PC-9 (cell line): ENCODE measurements around the gene FJX1. TPM values are rescaled to one million over a fixed set of nuclear protein-coding genes. Genes with fewer than 3 reads are reported as not detected.

Experiments
- BruUV-seq: library from RNA; stranded (reverse); fragments of 400-500 nt; replicated peaks from 2 replicates; lab custom pipeline; 2021; lab: Mats Ljungman, UMichigan
- CTCF ChIA-PET: fragments of 300-600 bp; sonication (Branson Sonifier 250); formaldehyde crosslinking; loops from one replicate; lab custom pipeline; 2022; ENCODE audit warnings: antibody characterized with exemption; lab: Charles Lee
- POLR2A ChIA-PET: fragments of 300-600 bp; sonication (Branson Sonifier 250); formaldehyde crosslinking; loops from one replicate; lab custom pipeline; 2022; ENCODE audit warnings: antibody characterized with exemption; ENCODE audit not compliant: unreplicated experiment; lab: Charles Lee
- DNase-seq, 2 experiments: peaks; one replicate each; pipeline versions ENCODE4 v3.0.0 to v3.0.0-alpha.2; 2015 to 2022; ENCODE audit warnings: mixed read lengths in 1 of 2
- H2AFZ ChIP-seq: fragments of 200-600 bp; sonication (generic); 2 replicates; pipeline ENCODE4 v1.8.1; 2017; ENCODE audit warnings: antibody characterized with exemption
- H3F3A ChIP-seq: fragments of 200-600 bp; sonication (generic); 2 replicates; pipeline ENCODE4 v1.8.1; 2017; ENCODE audit warnings: antibody characterized with exemption, mild to moderate bottlenecking, low read depth; ENCODE audit not compliant: insufficient read depth
- H3K27ac ChIP-seq: fragments of 200-600 bp; sonication (generic); 2 replicates; pipeline ENCODE4 v1.6.1; 2016; ENCODE audit warnings: mixed run types
- H3K27me3 ChIP-seq: fragments of 200-600 bp; sonication (generic); 2 replicates; pipeline ENCODE4 v1.6.1; 2016; ENCODE audit warnings: low read depth, mixed run types; ENCODE audit not compliant: insufficient read depth
- H3K36me3 ChIP-seq: fragments of 200-600 bp; sonication (generic); 2 replicates; pipeline ENCODE4 v1.6.1; 2016; ENCODE audit warnings: low read depth, mixed run types
- H3K4me1 ChIP-seq: fragments of 200-600 bp; sonication (generic); replicated peaks from 2 replicates; pipeline ENCODE4 v1.6.1; 2016; ENCODE audit warnings: mixed run types; ENCODE audit not compliant: insufficient read depth
- H3K4me2 ChIP-seq: fragments of 200-600 bp; sonication (generic); 2 replicates; pipeline ENCODE4 v1.6.1; 2017; ENCODE audit warnings: mixed run types
- H3K4me3 ChIP-seq: fragments of 200-600 bp; sonication (generic); 2 replicates; pipeline ENCODE4 v1.6.1; 2016; ENCODE audit warnings: mixed run types
- H3K79me2 ChIP-seq: fragments of 200-600 bp; sonication (generic); 2 replicates; pipeline ENCODE4 v1.6.1; 2017; ENCODE audit warnings: low read depth, mixed run types
- H3K9me2 ChIP-seq: fragments of 200-600 bp; sonication (generic); 2 replicates; pipeline ENCODE4 v1.8.1; 2017; ENCODE audit warnings: mild to moderate bottlenecking; ENCODE audit not compliant: insufficient read depth
- H3K9me3 ChIP-seq: fragments of 200-600 bp; sonication (generic); 2 replicates; pipeline ENCODE4 v1.8.1; 2016; ENCODE audit warnings: low read depth; ENCODE audit not compliant: insufficient read depth
- H4K20me1 ChIP-seq: fragments of 200-600 bp; sonication (generic); 2 replicates; pipeline ENCODE4 v1.8.1; 2017; ENCODE audit not compliant: insufficient read depth
- CTCF ChIP-seq: fragments of 200-600 bp; sonication (generic); conservative IDR thresholded peaks from 2 replicates; pipeline ENCODE4 v1.6.1; 2017; ENCODE audit warnings: mixed run types, antibody characterized with exemption, mild to moderate bottlenecking, moderate library complexity
- EZH2 ChIP-seq: fragments of 200-600 bp; sonication (generic); IDR thresholded peaks from 2 replicates; pipeline ENCODE4 v1.8.0; 2017; ENCODE audit warnings: antibody characterized with exemption, low read depth
- intact Hi-C: fragments of 100-400 bp; cut with micrococcal nuclease; formaldehyde crosslinking; loops from one replicate; pipeline ENCODE4 v1.10.0; 2022; ENCODE audit not compliant: unreplicated experiment
- total RNA-seq: library from RNA; stranded (reverse); gene quantifications from 2 replicates; pipeline ENCODE4 v1.2.3, GENCODE V29; 2021

The FJX1 gene
- total RNA-seq, 1 experiment from 2014 or later = 14.8 TPM

DNA sequence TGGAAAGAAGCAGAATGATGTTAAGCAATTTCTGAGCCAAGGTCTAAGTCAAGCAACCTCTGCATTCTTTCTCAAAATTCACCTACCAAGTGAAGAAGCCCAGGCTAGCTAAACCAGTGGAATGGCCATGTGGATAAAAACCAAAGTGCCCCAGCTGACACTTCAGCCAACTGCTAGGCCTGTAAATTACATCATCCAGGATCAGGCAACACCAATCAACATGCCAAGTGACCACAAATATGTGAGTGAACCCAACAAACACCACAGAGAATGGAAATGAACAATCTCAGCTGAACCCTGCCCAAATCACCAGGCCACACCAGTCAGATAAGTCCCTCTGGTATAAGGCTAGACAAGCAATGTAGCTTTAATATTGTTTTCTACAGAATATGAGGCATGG, 25.1 kb upstream of the FJX1 start:
- no TSS peak for BruUV-seq
- Histone ChIP-seq H3K4me1 (peaks cover 18% of the 10 kb centered on the region), H3K27me3 (no peaks in the 10 kb centered on the region), H2AFZ (no peak overlapping the region), H3F3A (peaks cover 11% of the 10 kb centered on the region), H4K20me1 (no peaks in the 10 kb centered on the region), H3K4me2 (peak overlapping the region; percentile 11), H3K9me2 (no peaks in the 10 kb centered on the region), H3K9me3 (no peaks in the 10 kb centered on the region; the same call in 1 of the 2 replicates), H3K27ac (peak overlapping the region; percentile 5), H3K79me2 (no peaks in the 10 kb centered on the region), H3K36me3 (no peaks in the 10 kb centered on the region), H3K4me3 (no peak overlapping the region)
- POLR2A ChIA-PET = interaction anchor here (0.6 kb wide), 2 partner anchors 70 to 199 kb away, joined by 7 to 11 read pairs; no protein-coding TSS in a partner anchor
- CTCF ChIA-PET = interaction anchor here (1.0 kb wide), 1 partner anchor 229 kb away, joined by 3 read pairs; no protein-coding TSS in a partner anchor
- intact Hi-C loops = loop anchor here (2.0 kb wide), 1 partner anchor 50 kb away; no protein-coding TSS in a partner anchor
- DNase-seq = peak; percentile 75 to 90
- TF ChIP-seq CTCF = no peak
- TF ChIP-seq EZH2 = no peak

- H3F3A ChIP-seq = peaks cover 11% of the 10 kb centered on the region
- CTCF ChIA-PET = interaction anchor here (0.6 kb wide), 1 partner anchor 1878 kb away, joined by 3 read pairs; no protein-coding TSS in a partner anchor
- POLR2A ChIA-PET = interaction anchor here (0.9 kb wide), 1 partner anchor 196 kb away, joined by 7 read pairs; no protein-coding TSS in a partner anchor
- H3K79me2 ChIP-seq = no peaks in the 10 kb centered on the region
- no peak overlapping the region for H2AFZ ChIP-seq
- peaks cover 18% of the 10 kb centered on the region for H3K4me1 ChIP-seq
- DNase-seq = no peak
- no peaks in the 10 kb centered on the region for H3K27me3 ChIP-seq
- no peak overlapping the region for H3K4me3 ChIP-seq
- no TSS peak for BruUV-seq
- TF ChIP-seq EZH2 (no peak), CTCF (no peak)
- H3K4me2 ChIP-seq = no peak overlapping the region
- H3K36me3 ChIP-seq = no peaks in the 10 kb centered on the region
- H3K27ac ChIP-seq = no peak overlapping the region
- H3K9me2 ChIP-seq = no peaks in the 10 kb centered on the region
- intact Hi-C loops = no loop called here
- no peaks in the 10 kb centered on the region; the same call in 1 of the 2 replicates for H3K9me3 ChIP-seq
- no peaks in the 10 kb centered on the region for H4K20me1 ChIP-seq
Observed at GRCh38 chr11:35594680-35595079, 23.6 kb upstream of the FJX1 start.

- no peaks in the 10 kb centered on the region for H3K36me3 ChIP-seq
- TF ChIP-seq CTCF (no peak), EZH2 (no peak)
- no peaks in the 10 kb centered on the region for H3K9me2 ChIP-seq
- CTCF ChIA-PET = no interaction called here
- H3K79me2 ChIP-seq = no peaks in the 10 kb centered on the region
- intact Hi-C loops = no loop called here
- peaks cover 1% of the 10 kb centered on the region for H3F3A ChIP-seq
- DNase-seq = no peak
- POLR2A ChIA-PET = no interaction called here
- no peak overlapping the region for H2AFZ ChIP-seq
- H3K4me3 ChIP-seq = no peak overlapping the region
- H3K9me3 ChIP-seq = no peaks in the 10 kb centered on the region; the same call in 1 of the 2 replicates
- no peak overlapping the region for H3K4me2 ChIP-seq
- no peak overlapping the region for H3K27ac ChIP-seq
- no peaks in the 10 kb centered on the region for H4K20me1 ChIP-seq
- H3K4me1 ChIP-seq = peaks cover 5% of the 10 kb centered on the region
- no TSS peak for BruUV-seq
- H3K27me3 ChIP-seq = no peaks in the 10 kb centered on the region
Observed at GRCh38 chr11:35598254-35599125, 19.8 kb upstream of the FJX1 start.
